Measurements from ENCODE around the gene FGF14.

GRCh38 chr13:101706651-101707050 lies 695.2 kb downstream of the FGF14 start:
- TF ChIP-seq, protein P1, sequence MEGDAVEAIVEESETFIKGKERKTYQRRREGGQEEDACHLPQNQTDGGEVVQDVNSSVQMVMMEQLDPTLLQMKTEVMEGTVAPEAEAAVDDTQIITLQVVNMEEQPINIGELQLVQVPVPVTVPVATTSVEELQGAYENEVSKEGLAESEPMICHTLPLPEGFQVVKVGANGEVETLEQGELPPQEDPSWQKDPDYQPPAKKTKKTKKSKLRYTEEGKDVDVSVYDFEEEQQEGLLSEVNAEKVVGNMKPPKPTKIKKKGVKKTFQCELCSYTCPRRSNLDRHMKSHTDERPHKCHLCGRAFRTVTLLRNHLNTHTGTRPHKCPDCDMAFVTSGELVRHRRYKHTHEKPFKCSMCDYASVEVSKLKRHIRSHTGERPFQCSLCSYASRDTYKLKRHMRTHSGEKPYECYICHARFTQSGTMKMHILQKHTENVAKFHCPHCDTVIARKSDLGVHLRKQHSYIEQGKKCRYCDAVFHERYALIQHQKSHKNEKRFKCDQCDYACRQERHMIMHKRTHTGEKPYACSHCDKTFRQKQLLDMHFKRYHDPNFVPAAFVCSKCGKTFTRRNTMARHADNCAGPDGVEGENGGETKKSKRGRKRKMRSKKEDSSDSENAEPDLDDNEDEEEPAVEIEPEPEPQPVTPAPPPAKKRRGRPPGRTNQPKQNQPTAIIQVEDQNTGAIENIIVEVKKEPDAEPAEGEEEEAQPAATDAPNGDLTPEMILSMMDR (IDR thresholded peaks at IDR 0.05) = no peak
- no peak for TF ChIP-seq EZH2phosphoT487 (IDR thresholded peaks at IDR 0.05)

All from neural progenitor cell (in vitro differentiated cells).